Measurements from ENCODE around the gene USP35.

Gene USP35

DNA sequence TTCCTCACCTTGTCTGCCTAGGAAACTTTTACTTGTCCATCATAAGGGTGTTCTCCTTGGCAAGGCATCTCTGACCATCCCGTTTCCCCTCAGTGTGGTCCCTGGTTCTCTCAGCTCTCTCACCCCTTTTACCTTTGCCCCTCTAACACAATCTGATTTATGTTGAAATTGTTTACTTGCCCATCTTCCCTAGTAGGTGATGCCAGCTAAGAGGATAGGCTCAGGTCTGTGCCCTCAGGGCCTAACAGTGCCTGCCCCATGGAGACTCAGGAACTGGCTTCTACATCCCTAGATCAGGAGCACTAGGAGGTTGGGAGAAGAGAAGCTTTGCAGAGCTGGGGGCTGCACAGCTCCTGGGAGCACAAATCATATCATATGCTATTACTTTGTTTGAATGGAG, 28.2 kb upstream of the USP35 start:
- Histone ChIP-seq H4K91ac (ENCODE audit: low read depth, low read length, poor library complexity) (no peak overlapping the region), H3K4me2 (ENCODE audit: insufficient read depth, low read length, poor library complexity, severe bottlenecking) (no peak overlapping the region), H3K4me3 (ENCODE audit: low read length in 2 of 2) (no peak overlapping the region), H3K79me1 (ENCODE audit: low read depth, low read length) (no peaks in the 10 kb centered on the region), H2BK15ac (ENCODE audit: low read length) (no peak overlapping the region), H3K18ac (ENCODE audit: low read length) (no peak overlapping the region), H3K9ac (ENCODE audit: low read depth, low read length, poor library complexity) (no peak overlapping the region), H3K14ac (ENCODE audit: low read length) (no peak overlapping the region), H2AK5ac (ENCODE audit: low read depth, low read length) (no peak overlapping the region), H2BK5ac (ENCODE audit: low read length) (no peak overlapping the region), H3K36me3 (replicated peaks in 1 of 2; ENCODE audit: control insufficient read depth in 2 of 2, insufficient read depth in 2 of 2, low read length in 2 of 2) (no peaks in the 10 kb centered on the region), H3K9me3 (replicated peaks in 1 of 2; ENCODE audit: control insufficient read depth in 2 of 2, insufficient read depth in 1 of 2, low read depth in 1 of 2, low read length in 2 of 2) (no peaks in the 10 kb centered on the region), H3K27me3 (ENCODE audit: control insufficient read depth in 3 of 3, insufficient read depth in 3 of 3, low read depth in 1 of 3, low read length in 3 of 3) (no peaks in the 10 kb centered on the region), H2BK12ac (ENCODE audit: low read length) (no peak overlapping the region), H3K27ac (replicated peaks; ENCODE audit: low read length) (no peak overlapping the region), H3K4ac (ENCODE audit: low read length) (no peak overlapping the region), H2AFZ (ENCODE audit: low read length) (no peak overlapping the region), H3K4me1 (ENCODE audit: control insufficient read depth in 2 of 2, insufficient read depth in 1 of 2, low read depth in 1 of 2, low read length in 2 of 2) (peaks cover 6 to 13% of the 10 kb centered on the region in 2 donors), H2BK120ac (ENCODE audit: low read depth, low read length) (no peak overlapping the region), H4K8ac (ENCODE audit: low read depth, low read length) (no peak overlapping the region), H3K23ac (ENCODE audit: low read depth, low read length, poor library complexity) (no peak overlapping the region)
- WGBS, 2 donors (ENCODE audit: extremely low coverage in 2 of 2, insufficient read length in 2 of 2, insufficient replicate concordance in 1 of 2) = no CpG with 5 or more reads among the region's 1 CpG
- no peak for DNase-seq (ENCODE audit: low spot score)

GRCh38 chr11:78161346-78161745, 27.4 kb upstream of the USP35 start:
- Histone ChIP-seq H2BK120ac (ENCODE audit: low read depth, low read length) (no peak overlapping the region), H3K23ac (ENCODE audit: low read depth, low read length, poor library complexity) (no peak overlapping the region), H3K18ac (ENCODE audit: low read length) (no peak overlapping the region), H3K27ac (replicated peaks; ENCODE audit: low read length) (no peak overlapping the region), H3K4me3 (ENCODE audit: low read length in 2 of 2) (no peak overlapping the region), H4K91ac (ENCODE audit: low read depth, low read length, poor library complexity) (no peak overlapping the region), H3K4me1 (ENCODE audit: control insufficient read depth in 2 of 2, insufficient read depth in 1 of 2, low read depth in 1 of 2, low read length in 2 of 2) (peaks cover 5 to 8% of the 10 kb centered on the region in 2 donors), H3K4me2 (ENCODE audit: insufficient read depth, low read length, poor library complexity, severe bottlenecking) (no peak overlapping the region), H2AK5ac (ENCODE audit: low read depth, low read length) (no peak overlapping the region), H2AFZ (ENCODE audit: low read length) (no peak overlapping the region), H2BK15ac (ENCODE audit: low read length) (no peak overlapping the region), H3K36me3 (replicated peaks in 1 of 2; ENCODE audit: control insufficient read depth in 2 of 2, insufficient read depth in 2 of 2, low read length in 2 of 2) (no peaks in the 10 kb centered on the region), H3K14ac (ENCODE audit: low read length) (no peak overlapping the region), H2BK12ac (ENCODE audit: low read length) (no peak overlapping the region), H3K79me1 (ENCODE audit: low read depth, low read length) (no peaks in the 10 kb centered on the region), H3K27me3 (ENCODE audit: control insufficient read depth in 3 of 3, insufficient read depth in 3 of 3, low read depth in 1 of 3, low read length in 3 of 3) (no peaks in the 10 kb centered on the region), H4K8ac (ENCODE audit: low read depth, low read length) (no peak overlapping the region), H2BK5ac (ENCODE audit: low read length) (no peak overlapping the region), H3K4ac (ENCODE audit: low read length) (no peak overlapping the region), H3K9ac (ENCODE audit: low read depth, low read length, poor library complexity) (no peak overlapping the region), H3K9me3 (replicated peaks in 1 of 2; ENCODE audit: control insufficient read depth in 2 of 2, insufficient read depth in 1 of 2, low read depth in 1 of 2, low read length in 2 of 2) (no peaks in the 10 kb centered on the region)
- WGBS, 2 donors (ENCODE audit: extremely low coverage in 2 of 2, insufficient read length in 2 of 2, insufficient replicate concordance in 1 of 2) = no CpG with 5 or more reads among the region's 2 CpGs
- DNase-seq (ENCODE audit: low spot score) = no peak

GRCh38 chr11:78161962-78162371, 26.8 kb upstream of the USP35 start:
- no CpG with 5 or more reads among the region's 5 CpGs for WGBS, 2 donors (ENCODE audit: extremely low coverage in 2 of 2, insufficient read length in 2 of 2, insufficient replicate concordance in 1 of 2)
- no peak overlapping the region for H3K4me3 ChIP-seq (ENCODE audit: low read length in 2 of 2)
- H2BK120ac ChIP-seq (ENCODE audit: low read depth, low read length) = no peak overlapping the region
- no peak overlapping the region for H2BK5ac ChIP-seq (ENCODE audit: low read length)
- no peak for DNase-seq (ENCODE audit: low spot score)
- H2AK5ac ChIP-seq (ENCODE audit: low read depth, low read length) = no peak overlapping the region
- no peak overlapping the region for H2BK12ac ChIP-seq (ENCODE audit: low read length)
- H3K14ac ChIP-seq (ENCODE audit: low read length) = no peak overlapping the region
- no peak overlapping the region for H3K4me2 ChIP-seq (ENCODE audit: insufficient read depth, low read length, poor library complexity, severe bottlenecking)
- no peak overlapping the region for H3K9ac ChIP-seq (ENCODE audit: low read depth, low read length, poor library complexity)
- H3K4ac ChIP-seq (ENCODE audit: low read length) = no peak overlapping the region
- H3K18ac ChIP-seq (ENCODE audit: low read length) = no peak overlapping the region
- no peaks in the 10 kb centered on the region for H3K9me3 ChIP-seq (replicated peaks in 1 of 2; ENCODE audit: control insufficient read depth in 2 of 2, insufficient read depth in 1 of 2, low read depth in 1 of 2, low read length in 2 of 2)
- no peak overlapping the region for H4K91ac ChIP-seq (ENCODE audit: low read depth, low read length, poor library complexity)
- H2BK15ac ChIP-seq (ENCODE audit: low read length) = no peak overlapping the region
- H3K4me1 ChIP-seq (ENCODE audit: control insufficient read depth in 2 of 2, insufficient read depth in 1 of 2, low read depth in 1 of 2, low read length in 2 of 2) = peaks cover 0 to 4% of the 10 kb centered on the region in 2 donors
- no peak overlapping the region for H2AFZ ChIP-seq (ENCODE audit: low read length)
- H4K8ac ChIP-seq (ENCODE audit: low read depth, low read length) = no peak overlapping the region
- no peaks in the 10 kb centered on the region for H3K36me3 ChIP-seq (replicated peaks in 1 of 2; ENCODE audit: control insufficient read depth in 2 of 2, insufficient read depth in 2 of 2, low read length in 2 of 2)
- no peak overlapping the region for H3K27ac ChIP-seq (replicated peaks; ENCODE audit: low read length)
- H3K27me3 ChIP-seq (ENCODE audit: control insufficient read depth in 3 of 3, insufficient read depth in 3 of 3, low read depth in 1 of 3, low read length in 3 of 3) = no peaks in the 10 kb centered on the region
- no peaks in the 10 kb centered on the region for H3K79me1 ChIP-seq (ENCODE audit: low read depth, low read length)
- no peak overlapping the region for H3K23ac ChIP-seq (ENCODE audit: low read depth, low read length, poor library complexity)

DNA sequence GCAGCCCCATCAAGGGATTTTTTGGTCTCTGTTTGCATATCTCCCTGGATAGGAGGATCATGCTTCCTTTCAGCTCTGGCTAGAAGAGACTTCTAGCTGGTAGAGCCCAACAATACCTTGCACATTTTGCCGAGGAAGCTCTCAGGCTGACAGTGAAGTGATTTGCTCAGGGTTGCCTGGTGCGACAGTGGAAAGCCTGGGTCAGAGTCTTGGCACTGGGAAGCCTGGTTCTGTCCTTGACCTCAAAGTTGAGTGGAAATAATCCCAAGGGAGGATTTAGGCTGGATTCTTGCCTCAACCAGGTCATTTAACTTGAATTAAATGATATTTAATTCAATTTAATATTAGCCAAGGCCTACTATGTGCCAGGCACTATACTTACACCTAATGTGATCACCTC, 24.9 kb upstream of the USP35 start:
- no peak overlapping the region for H3K27ac ChIP-seq (replicated peaks; ENCODE audit: low read length)

More for the DNA sequence above, 24.9 kb upstream of the USP35 start:
- Histone ChIP-seq H3K14ac (ENCODE audit: low read length) (no peak overlapping the region), H2BK120ac (ENCODE audit: low read depth, low read length) (no peak overlapping the region), H2BK12ac (ENCODE audit: low read length) (no peak overlapping the region), H4K91ac (ENCODE audit: low read depth, low read length, poor library complexity) (no peak overlapping the region), H3K27me3 (ENCODE audit: control insufficient read depth in 3 of 3, insufficient read depth in 3 of 3, low read depth in 1 of 3, low read length in 3 of 3) (no peaks in the 10 kb centered on the region), H3K4me3 (ENCODE audit: low read length in 2 of 2) (no peak overlapping the region), H3K4me2 (ENCODE audit: insufficient read depth, low read length, poor library complexity, severe bottlenecking) (no peak overlapping the region), H2AFZ (ENCODE audit: low read length) (no peak overlapping the region), H3K9me3 (replicated peaks in 1 of 2; ENCODE audit: control insufficient read depth in 2 of 2, insufficient read depth in 1 of 2, low read depth in 1 of 2, low read length in 2 of 2) (no peaks in the 10 kb centered on the region), H4K8ac (ENCODE audit: low read depth, low read length) (no peak overlapping the region), H3K18ac (ENCODE audit: low read length) (no peak overlapping the region), H2AK5ac (ENCODE audit: low read depth, low read length) (no peak overlapping the region), H3K36me3 (replicated peaks in 1 of 2; ENCODE audit: control insufficient read depth in 2 of 2, insufficient read depth in 2 of 2, low read length in 2 of 2) (no peaks in the 10 kb centered on the region), H3K79me1 (ENCODE audit: low read depth, low read length) (no peaks in the 10 kb centered on the region), H3K4ac (ENCODE audit: low read length) (no peak overlapping the region), H2BK15ac (ENCODE audit: low read length) (no peak overlapping the region), H3K4me1 (ENCODE audit: control insufficient read depth in 2 of 2, insufficient read depth in 1 of 2, low read depth in 1 of 2, low read length in 2 of 2) (peaks cover 0 to 2% of the 10 kb centered on the region in 2 donors), H2BK5ac (ENCODE audit: low read length) (no peak overlapping the region), H3K9ac (ENCODE audit: low read depth, low read length, poor library complexity) (no peak overlapping the region), H3K23ac (ENCODE audit: low read depth, low read length, poor library complexity) (no peak overlapping the region)
- no peak for DNase-seq (ENCODE audit: low spot score)
- no CpG with 5 or more reads among the region's 2 CpGs for WGBS, 2 donors (ENCODE audit: extremely low coverage in 2 of 2, insufficient read length in 2 of 2, insufficient replicate concordance in 1 of 2)
